ENCODE measurements around the gene HAUS8.
A peak's percentile ranks its signal among the peaks of the same experiment; 100 is the strongest.

The HAUS8 gene

GRCh38 chr19:17073869-17074633 is 1.2 kb downstream of the HAUS8 start:
- DNase-seq, result no peak

DNA sequence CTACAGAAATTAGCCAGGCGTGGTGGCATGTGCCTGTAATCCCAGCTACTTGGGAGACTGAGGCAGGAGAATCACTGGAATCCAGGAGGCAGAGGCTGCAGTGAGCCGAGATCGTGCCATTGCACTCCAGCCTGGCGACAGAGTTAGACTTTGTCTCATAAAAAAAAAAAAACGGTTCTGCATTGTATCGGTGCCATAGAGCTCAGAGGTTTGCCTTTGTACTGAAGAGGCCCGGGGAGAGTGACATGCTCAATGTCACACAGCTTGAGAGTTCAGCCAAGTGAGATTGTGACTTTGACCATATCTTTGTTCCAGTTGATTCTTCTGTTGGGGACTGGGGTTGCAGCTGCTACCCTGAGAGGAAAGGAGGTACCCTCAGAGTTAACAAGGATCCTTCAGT is 4.3 kb downstream of the HAUS8 start:
- DNase-seq, result no peak

GRCh38 chr19:17070421-17070820 is 4.8 kb downstream of the HAUS8 start:
- DNase-seq, result no peak

DNA sequence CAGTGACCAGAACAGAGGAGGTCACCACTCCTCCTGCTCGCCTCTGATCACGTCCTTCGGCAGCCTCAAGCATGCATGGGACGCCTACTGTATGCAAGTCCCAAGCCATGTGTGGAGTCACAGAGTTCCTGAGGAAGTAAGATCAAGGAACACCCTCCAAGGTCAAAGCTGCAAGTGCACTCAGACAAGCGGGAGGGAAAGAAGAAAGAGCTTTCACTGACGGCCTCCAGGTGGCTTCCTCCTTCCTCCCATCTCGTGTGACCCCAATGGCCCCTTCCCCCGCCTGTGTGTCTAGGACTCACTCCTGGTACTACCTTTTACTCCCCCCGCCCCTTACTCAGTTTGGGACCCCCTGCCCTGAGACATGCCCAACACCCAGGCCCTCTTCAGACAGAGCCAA is 6.1 kb downstream of the HAUS8 start:
- no peak for DNase-seq

GRCh38 chr19:17063428-17063827 is 11.8 kb downstream of the HAUS8 start:
- DNase-seq, result no peak

GRCh38 chr19:17061691-17062090 is 13.6 kb downstream of the HAUS8 start:
- no peak for DNase-seq

- no peak for DNase-seq
These were observed 14.0 kb downstream of the HAUS8 start for GRCh38 chr19:17061205-17061604.

GRCh38 chr19:17060802-17061201 is 14.4 kb downstream of the HAUS8 start:
- no peak for DNase-seq

DNA sequence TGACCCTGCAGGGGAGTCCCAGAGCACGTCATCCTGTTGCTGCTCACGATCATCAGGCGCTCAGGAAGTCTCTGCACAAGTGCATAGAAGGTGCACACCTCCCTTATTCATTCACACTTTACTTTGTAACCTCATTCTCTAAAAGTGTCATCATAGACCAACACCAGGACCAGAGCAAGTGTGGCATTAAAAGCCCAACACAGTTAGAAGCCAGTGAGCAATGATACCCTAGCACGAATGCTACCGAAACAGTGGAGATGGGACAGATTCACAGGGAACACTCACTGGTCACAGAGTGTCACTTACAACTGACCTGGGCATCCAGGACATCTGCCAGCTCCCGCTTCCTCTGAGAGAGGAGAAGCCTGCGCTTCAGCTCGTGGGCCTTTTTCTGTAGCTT is 17.0 kb downstream of the HAUS8 start:
- no peak for DNase-seq

- DNase-seq, result no peak
These were observed 19.6 kb downstream of the HAUS8 start for GRCh38 chr19:17055636-17056035.

DNA sequence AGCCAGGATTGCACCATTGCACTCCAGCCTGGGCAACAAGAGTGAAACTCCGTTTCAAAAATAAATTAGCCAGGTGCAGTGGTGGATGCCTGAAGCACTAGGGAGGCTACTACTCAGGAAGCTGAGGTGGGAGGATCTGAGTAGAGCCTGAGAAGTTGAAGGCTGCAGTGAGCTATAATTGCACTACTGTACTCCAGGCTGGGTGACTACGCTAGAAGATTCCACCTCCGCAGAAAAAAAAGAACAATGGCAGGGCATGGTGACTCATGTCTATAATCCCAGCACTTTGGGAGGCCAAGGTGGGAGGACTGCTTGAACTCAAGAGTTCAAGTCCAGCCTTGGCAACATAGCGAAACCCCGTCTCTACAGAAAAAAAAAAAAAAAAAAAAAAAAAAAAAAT is 20.5 kb downstream of the HAUS8 start:
- no peak for DNase-seq

DNA sequence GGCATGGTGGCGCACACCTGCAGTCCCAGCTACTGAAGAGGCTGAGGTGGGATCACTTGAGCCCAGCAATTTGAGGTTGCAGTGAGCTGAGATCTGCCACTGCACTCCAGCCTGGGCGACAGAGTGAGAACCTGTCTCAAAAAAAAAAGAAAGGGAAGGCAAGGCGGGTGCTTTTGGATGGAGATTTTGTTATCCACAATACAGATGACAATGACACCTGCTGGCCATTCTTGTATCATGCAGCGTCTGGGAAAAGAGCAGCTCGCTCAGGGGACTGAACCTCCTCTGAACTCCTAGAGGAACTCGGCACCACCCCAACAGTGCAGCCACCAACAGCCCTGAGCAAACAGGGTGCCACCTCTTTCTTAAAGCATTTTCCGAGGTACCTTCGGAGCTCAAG is 22.8 kb downstream of the HAUS8 start:
- DNase-seq, result peak; percentile 69

- no peak for DNase-seq
These were observed 25.5 kb downstream of the HAUS8 start for GRCh38 chr19:17049711-17050280.

- no peak for DNase-seq
These were observed 26.3 kb downstream of the HAUS8 start for GRCh38 chr19:17048885-17049453.

DNA sequence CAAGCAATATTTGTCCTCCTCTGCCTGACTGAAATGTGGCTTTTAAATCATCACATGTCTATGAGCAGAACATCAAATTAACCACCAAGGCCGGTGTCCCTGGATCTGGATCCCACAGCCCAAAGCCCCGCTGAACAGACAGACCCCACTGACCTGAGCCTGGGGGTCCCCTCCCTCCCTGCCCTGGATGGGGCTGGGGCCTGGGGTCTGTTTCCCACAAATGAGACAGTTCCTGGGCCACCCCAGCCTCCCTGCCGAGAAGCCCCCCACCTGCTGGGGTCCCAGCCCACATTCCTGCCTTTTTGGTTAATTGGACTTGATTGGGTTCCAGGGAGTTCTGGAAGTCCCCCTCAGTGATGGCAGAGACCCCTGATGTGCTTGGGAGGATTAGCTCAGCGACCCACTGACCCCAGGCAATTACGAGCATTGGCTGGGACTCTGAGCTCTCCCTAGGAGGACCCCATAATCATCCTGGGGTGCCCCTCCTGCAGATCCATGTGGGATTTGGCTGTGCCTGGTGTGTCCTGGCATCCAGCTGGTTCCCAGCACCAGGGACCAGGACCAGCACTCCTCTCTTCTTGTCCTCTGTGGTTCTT is 29.2 kb downstream of the HAUS8 start:
- DNase-seq, result no peak

DNA sequence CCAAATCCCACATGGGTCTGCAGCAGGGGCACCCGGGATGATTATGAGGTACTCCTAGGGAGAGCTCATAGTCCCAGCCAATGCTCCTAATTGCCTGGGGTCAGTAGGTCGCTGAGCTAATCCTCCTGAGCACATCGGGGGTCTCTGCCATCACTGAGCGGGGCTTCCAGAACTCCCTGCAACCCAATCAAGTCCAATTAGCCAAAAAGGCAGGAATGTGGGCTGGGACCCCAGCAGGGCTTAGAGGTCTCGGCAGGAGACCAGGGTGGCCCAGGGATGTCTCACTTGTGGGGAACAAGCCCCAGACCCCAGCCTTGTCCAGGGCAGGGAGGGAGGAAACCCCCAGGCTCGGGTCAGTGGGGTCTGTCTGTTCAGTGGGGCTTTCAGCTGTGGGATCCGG is 31.5 kb downstream of the HAUS8 start:
- DNase-seq, result peak; percentile 70

DNA sequence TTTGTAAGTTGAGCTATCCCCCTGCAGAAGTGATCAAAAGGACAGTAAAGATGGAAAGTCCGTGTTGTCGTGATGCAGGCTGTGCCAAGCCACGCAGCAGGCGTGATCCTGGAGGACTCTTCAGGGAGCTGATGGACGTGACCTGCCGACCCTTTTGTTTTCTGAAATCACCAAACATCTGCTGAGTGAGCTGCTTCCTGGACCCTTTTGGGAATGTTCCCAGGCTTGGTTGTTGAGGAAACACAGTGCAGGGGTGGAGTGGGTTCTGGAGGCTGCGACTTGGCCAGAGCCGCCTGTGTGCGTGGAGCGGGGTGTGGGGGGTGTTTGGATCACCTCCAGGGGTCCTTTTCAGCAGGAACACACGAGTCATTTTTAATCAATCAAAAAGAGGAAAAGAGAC is 33.3 kb downstream of the HAUS8 start:
- DNase-seq, result peak; percentile 75

GRCh38 chr19:17037966-17038500 is 37.2 kb downstream of the HAUS8 start:
- DNase-seq, result no peak

GRCh38 chr19:17037184-17037583 is 38.1 kb downstream of the HAUS8 start:
- no peak for DNase-seq

DNA sequence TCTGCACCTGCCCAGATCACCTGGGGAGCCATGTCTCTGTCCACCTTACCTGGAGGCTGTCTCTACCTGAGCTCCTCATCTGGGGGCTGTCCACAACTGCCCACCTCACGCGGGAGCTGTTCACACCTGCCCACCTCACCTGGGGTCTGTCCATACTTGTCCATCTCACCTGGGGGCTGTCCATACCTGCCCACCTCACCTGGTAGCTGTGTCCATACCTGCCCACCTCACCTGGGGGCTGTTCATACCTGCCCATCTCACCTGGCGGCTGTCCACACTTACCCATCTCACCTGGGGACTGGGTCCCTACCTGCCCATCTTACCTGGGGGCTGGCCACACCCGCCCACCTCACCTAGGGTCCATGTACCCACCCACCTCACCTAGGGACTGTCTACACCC is 38.6 kb downstream of the HAUS8 start:
- DNase-seq, result no peak

- DNase-seq, result no peak
These were observed 39.3 kb downstream of the HAUS8 start for GRCh38 chr19:17035842-17036424.

DNA sequence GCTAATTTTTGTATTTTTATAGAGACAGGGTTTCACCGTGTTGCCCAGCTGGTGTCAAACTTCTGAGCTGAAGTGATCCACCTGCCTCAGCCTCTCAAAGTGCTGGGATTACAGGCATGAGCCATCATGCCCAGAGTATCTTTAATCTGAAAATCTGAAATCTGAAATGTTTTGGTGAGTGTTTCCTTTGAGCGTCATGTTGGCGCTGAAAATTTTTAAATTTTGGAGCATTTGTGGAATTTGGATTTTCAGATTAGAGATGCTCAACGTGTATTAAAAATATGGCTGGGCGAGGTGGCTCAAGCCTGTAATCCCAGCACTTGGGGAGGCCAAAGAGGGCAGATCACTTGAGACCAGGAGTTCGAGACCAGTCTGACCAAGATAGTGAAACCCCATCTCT is 43.5 kb downstream of the HAUS8 start:
- no peak for DNase-seq

GRCh38 chr19:17027535-17027975 is 47.7 kb downstream of the HAUS8 start:
- DNase-seq, result no peak

Data from retina (tissue), 1 donor.